GM19193 (cell line): ENCODE data around the gene HES6.

Experiments used
- POLR2A ChIP-seq: IDR thresholded peaks from 4 replicates; pipeline ENCODE4 v1.6.1; 2011; ENCODE audit not compliant: insufficient read depth, insufficient read length; ENCODE audit errors: extremely low read depth

The HES6 gene

DNA sequence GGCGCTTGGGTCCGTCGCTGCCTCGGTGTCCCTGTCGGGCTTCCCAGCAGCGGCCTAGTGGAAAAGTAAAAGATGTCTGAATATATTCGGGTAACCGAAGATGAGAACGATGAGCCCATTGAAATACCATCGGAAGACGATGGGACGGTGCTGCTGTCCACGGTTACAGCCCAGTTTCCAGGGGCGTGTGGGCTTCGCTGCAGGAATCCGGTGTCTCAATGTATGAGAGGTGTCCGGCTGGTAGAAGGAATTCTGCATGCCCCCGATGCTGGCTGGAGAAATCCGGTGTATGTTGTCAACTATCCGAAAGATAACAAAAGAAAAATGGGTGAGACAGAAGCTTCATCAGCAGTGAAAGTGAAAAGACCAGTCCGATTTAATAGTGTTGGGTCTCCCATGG, 8.0 kb downstream of the HES6 start:
- no peak for TF ChIP-seq POLR2A

DNA sequence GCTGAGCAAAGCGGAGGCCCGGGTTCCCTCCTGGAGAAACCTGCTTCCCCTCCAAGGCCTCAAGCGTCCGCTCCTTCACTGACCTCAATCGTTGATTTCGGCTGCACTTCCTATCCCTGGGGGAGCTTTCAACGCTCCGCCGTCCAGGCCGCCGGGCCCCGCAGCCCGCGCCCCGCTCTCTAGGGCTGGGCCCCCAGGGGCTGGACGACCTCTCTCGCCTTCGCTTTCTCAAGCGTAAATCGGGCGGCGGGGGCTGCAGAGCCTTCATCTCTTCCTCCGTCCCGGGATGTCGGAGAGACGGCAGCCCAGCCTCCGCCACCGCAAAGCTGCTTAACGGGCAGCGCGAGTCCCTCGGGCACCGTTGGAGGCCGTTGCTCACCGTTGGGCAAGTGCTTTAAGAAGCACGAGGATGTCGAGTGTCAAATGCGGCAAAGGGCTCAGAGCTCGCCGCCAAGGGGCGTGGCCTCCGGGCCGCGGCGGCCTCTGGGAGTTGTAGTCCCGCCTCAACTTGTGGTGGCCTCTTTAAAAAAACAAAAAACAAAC, 8.5 kb downstream of the HES6 start:
- TF ChIP-seq POLR2A, result peak; percentile 34

DNA sequence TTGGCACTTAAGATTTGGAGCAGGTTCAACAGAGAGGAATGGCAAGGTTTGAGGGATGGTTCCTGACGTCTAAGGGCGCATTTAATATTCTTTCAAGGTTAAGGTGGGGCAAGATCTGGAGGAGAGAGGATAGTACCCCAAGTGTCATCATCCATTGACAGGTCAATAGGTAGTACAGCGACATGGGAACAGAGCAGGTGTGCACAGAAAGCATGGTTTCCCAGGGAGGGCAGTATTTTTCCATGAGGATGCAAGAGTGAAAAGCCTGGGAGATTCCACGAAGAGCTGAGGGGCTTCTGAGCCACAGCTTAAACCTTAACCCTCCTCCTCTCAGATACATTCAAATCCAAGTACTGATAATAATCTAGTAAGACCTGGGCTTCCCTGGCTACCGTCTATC, 9.1 kb downstream of the HES6 start:
- no peak for TF ChIP-seq POLR2A

DNA sequence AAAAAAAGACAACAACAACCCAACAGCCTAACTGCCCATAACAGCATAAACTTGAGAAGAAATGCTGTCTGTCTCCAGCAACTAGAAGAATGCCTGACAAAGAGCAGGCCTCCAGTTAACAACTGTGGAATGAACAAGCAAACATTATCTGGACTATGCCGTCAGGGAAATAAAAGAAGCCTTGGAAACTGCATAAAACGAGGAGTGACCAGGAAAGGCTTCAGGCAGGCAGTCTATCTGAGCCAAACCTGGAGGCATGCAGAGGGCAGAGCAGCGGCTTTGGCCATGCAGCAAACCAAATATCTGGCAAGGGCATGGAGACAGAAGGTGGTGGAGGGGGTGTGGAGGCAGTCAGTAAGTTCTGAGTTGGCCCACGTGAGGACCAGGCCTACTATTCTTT, 11.1 kb downstream of the HES6 start:
- no peak for TF ChIP-seq POLR2A

DNA sequence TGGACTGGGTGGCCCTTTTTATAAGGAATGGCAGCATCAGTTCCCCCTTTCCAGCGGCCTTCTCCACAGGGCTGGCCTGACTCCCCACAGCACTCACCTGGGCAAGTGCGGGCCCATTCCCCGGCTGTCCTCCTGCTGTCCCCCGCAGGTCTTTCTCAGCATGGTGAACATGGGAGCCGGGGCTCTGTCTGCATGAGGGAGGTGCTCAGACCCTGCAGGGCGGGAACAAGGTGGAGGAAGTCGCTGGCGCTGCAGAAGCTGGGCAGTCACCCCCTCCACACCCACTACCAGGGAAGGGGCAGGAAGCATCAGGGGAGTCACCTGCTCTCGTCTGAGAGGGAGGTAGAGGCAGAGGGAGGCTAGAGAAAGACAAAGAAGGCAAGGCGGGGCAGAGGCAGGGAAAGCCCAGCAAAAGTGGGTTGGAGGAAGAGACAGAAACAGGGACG, 12.2 kb downstream of the HES6 start:
- no peak for TF ChIP-seq POLR2A

DNA sequence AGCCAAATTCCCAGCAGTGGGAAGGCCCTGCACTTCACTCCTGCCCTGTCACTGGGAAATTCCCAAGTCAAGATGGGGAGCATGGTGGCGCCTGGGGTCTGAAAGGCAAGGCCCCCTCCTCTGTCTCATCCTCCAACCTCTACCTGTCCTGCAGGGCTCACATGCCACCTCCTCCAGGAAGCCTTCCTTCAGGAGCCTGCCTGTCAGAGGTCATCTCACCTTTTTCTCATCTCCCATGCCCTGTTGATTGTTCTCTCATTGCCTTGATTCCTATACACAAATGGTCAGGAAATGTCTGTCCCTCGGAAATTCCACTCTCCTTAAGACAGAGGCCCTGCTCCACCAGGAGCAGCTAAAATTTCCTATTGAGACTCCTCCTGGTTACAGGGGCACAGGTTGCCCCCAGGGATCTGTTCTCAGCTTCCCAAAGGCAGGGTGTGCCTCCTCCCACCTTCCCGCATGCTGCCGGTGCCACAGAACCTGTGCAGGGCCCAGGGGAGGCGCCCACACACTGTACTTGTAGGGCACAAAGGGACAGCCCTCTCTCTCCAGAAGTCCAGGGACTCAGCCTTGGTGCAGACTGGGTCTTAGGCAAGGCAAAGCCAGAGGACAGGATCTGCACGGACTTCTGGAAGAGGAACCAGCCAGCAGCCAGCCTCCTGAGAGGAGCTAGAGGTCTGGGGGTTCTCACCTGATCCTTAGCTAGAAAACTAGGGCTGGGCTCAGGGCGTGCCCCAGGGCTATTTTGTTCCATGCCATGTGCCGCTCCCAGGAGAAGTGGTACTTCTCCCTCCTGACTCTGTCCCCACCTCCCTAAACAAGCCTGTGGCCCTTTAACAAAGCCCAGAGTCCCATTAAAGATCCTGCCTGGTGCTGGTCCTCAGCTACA, 12.9 kb downstream of the HES6 start:
- TF ChIP-seq POLR2A, result no peak

DNA sequence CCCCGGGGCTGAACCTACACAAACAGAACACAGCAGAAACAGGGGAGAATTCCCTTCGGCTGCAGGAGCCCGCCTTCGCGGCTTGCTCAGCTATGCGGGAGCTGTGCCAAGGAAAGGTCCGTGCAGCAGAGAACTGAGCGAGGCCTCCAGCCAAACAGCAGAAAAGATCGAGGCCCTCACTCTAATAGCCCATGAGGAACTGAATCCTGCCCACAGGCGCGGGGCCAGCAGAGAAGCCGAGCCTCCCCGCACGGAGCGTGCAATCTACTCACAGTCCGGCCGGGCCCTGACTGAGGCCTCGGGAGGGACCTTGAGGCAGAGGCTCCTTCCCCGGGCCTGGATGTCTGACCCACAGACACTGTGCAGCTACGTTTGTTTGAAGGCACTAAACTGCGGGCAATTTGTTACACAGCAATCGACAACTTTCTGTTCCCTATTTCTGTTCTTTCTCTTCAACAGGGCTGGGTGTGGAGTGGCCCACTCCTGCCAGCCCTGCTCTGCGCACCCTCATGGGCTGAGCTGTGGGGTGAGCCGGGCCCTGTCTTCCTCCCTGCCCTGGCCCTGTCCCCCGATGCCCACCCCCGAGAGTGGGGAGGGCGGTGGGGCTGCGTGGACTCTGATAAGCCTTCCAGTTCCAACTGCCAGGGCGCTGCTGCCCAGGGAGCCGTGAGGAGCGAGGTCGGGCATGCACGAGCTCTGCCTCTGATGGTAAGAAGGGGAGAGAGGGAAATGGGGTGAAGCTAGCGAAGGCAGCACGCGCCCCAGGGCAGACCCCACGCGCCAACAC, 13.7 kb downstream of the HES6 start:
- no peak for TF ChIP-seq POLR2A

DNA sequence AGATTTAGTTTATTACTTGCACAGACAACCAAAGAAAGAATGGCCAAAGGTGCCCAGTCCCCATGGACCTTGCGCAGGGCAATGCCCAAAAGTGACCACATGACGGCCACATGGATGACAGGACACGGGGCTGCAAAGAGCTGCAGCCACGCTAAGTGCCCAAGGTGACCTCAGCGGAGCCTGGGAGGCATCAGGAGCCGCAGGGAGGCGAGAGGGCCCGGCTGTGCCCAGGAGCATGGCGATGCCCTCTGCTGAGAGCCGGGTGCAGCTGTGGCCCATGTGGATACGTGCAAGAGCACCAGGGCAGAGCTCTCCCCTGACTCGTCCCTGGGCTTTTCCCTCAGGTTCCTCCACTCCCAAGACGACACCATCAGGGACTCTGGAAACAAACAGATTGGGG, 14.7 kb downstream of the HES6 start:
- no peak for TF ChIP-seq POLR2A

DNA sequence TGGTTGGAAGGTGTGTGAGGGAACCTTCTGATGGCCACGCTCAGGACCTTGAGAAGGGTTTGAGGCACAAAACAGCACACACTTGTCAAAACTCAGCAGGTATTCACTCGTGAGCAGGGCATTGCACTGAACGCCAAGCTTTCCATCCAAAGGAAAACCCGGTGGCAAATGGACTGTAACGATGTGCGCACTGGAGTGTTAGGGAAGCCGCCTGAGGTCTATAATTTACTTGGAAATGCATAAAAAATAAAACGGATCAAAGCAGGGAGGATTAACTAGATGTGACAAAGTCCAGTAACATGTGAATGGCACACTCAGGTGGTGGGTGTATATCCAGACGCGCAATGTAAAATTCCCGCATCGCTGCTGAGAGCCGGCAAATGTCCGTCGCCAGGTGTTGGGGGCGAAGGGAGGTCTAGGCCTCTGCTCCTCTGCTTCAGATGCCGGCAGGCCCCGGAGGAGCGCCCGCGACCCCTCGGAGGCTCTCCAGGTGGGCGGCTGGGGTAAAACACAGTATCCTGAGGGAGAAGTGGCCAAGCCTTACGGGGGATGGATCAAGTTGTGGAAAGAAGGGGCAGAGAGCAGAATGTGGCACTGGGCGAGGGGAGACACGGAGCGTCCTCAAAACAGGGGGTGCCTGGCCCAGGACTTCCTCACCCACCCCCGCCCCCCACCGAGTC, 15.3 kb downstream of the HES6 start:
- TF ChIP-seq POLR2A, result no peak

DNA sequence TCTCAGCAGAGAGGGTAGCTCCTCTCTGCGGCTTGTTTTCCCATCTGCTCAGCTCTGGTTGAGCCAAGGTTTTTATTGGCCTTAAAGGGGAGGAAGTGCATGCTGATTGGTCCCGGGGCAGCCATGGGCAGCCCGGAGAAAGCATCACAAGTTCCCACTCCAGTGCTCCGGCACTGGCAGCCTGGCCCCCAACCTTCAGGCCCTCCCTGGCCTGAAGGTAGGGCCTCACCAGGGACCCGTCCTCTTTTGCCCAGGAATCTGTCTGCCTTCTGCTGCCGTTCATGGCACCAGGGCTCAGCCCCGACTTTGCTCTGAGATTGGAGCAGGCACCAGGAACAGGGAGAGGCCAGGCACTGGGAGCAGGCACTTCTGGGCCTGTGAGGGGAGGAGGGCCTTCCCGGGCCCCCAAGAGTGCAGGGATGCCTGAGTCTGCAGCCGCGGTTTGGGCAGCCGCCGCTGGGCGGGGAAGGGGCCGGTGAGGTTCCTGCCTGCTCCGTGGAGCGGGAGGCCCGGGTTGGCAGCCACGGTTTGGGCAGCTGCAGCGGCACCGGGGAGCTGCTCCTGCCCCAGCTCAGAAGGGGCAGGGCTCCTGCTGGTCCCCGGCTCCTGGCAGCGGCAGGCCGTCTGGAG, 18.8 kb downstream of the HES6 start:
- TF ChIP-seq POLR2A, result no peak

DNA sequence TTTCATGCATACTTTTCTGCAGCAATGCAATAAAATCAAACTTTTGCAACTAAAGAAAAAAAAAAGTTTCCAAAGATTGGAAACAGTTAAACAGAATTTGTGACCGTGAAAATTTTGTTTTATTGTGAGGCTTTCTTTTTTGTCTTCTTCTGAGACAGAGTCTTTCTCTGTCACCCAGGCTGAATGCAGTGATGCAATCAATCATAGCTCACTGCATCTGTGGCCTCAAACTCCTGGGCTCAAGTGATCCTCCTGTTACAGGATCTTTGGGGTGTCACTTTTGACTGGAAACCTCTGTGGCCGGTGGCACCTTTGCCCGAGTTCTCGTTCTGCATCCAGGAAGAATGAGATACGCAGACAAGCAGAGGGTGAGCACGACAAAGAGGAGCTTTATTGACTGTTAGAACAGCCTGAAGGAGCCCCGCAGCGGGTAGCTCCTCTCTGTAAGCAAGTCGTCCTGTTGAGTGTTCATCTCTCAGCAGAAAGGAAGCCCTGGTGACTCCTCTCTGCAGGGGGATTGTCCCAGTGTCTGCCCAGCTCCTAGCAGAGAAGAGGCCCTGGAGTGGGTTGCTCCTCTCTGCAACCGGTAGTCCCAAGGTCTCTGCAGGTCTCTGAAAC, 19.5 kb downstream of the HES6 start:
- no peak for TF ChIP-seq POLR2A

DNA sequence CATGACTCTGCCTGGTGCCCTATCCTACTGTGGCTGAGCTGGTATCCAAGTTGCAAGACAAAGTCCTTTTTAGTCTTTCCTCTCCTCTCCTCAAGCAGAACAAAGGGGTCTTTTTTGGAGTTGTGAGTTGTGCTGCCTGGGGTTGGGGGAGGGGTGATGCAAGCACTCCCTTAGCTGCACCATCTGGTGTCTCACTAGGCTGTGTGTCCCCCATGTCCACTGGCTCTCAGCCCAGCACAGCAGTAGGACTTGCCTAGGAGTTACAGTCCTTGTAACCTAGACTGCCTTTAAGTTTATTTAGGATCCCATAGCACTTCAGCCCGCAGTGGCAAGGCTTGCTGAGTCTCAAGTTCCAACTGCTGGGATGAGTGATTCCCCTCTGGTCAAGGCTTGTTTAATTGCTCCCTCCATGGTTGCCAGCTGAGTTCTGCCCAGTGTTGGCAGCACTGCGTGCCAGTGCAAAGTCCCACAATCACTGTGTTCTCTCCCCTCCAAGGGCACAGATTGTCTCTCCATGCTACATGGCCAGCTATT, 23.1 kb downstream of the HES6 start:
- TF ChIP-seq POLR2A, result no peak

DNA sequence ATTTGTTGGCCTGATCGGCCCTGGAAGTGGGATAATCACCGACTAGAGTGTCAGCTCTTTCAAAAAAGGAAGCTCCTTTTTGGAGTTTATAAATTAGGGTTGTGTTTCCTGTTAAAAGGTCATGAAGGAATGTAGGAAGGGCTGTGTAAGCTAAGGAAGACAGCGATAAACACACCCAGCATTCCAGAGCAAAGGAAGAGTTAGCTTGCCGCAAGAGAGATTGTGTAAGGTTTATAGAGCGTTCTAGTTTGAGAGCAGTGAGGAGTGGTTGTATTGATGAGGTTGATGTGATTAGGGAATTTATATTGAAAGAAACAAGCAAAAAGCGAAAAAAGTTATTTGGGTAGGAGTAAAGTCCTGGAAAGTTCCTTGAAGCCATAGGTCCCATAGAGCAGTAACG, 32.8 kb downstream of the HES6 start:
- TF ChIP-seq POLR2A, result no peak
